HepG2 (cell line): Measurements from ENCODE around the gene PSMB1. TPM values are rescaled to one million over a fixed set of nuclear protein-coding genes. Genes with fewer than 3 reads are reported as not detected.
A peak's percentile ranks its signal among the peaks of the same experiment; 100 is the strongest.

Source experiments
- ATF5 ChIP-seq: sonication (generic); formaldehyde crosslinking; IDR thresholded peaks from 2 replicates; pipeline ENCODE4 v1.4.0; 2020; ENCODE audit warnings: mild to moderate bottlenecking, low read depth, missing genetic modification reagents
- CREB1 ChIP-seq, 2 experiments: fragments of 450-650 bp in 1 of 2; IDR thresholded peaks; 2 replicates each; pipeline ENCODE4 v1.6.1; 2016 to 2017; ENCODE audit warnings: control low read depth in 1 of 2, mild to moderate bottlenecking in 1 of 2, missing compliant biosample characterization in 1 of 2, missing genetic modification characterization in 1 of 2
- FOXM1 ChIP-seq: sonication (generic); formaldehyde crosslinking; IDR thresholded peaks from 2 replicates; pipeline ENCODE4 v1.5.0; 2020; ENCODE audit warnings: missing genetic modification reagents
- HIVEP1 ChIP-seq: sonication (generic); formaldehyde crosslinking; IDR thresholded peaks from 2 replicates; pipeline ENCODE4 v1.4.0; 2020; ENCODE audit warnings: mild to moderate bottlenecking, missing genetic modification reagents
- JDP2 ChIP-seq: sonication (generic); formaldehyde crosslinking; IDR thresholded peaks from 2 replicates; pipeline ENCODE4 v1.8.1; 2022; ENCODE audit warnings: missing genetic modification reagents, borderline replicate concordance
- JUND ChIP-seq: sonication (generic); formaldehyde crosslinking; IDR thresholded peaks from 2 replicates; pipeline ENCODE4 v1.8.0; 2022; ENCODE audit warnings: mild to moderate bottlenecking, missing genetic modification reagents
- KDM5B ChIP-seq: sonication (generic); formaldehyde crosslinking; IDR thresholded peaks from 2 replicates; pipeline ENCODE4 v1.4.0; 2020; ENCODE audit warnings: missing genetic modification reagents, mild to moderate bottlenecking, borderline replicate concordance
- MATR3 ChIP-seq: sonication (generic); formaldehyde crosslinking; IDR thresholded peaks from 2 replicates; pipeline ENCODE4 v1.4.0; 2020; ENCODE audit warnings: missing genetic modification reagents
- NFE2 ChIP-seq: sonication (generic); formaldehyde crosslinking; IDR thresholded peaks from 2 replicates; pipeline ENCODE4 v1.4.0; 2020; ENCODE audit warnings: missing genetic modification reagents
- NR3C1 ChIP-seq: sonication (generic); formaldehyde crosslinking; IDR thresholded peaks from 2 replicates; pipeline ENCODE4 v1.4.0; 2020; ENCODE audit warnings: missing genetic modification reagents
- TBX2 ChIP-seq: sonication (generic); formaldehyde crosslinking; IDR thresholded peaks from 2 replicates; pipeline ENCODE4 v1.5.0; 2020; ENCODE audit warnings: missing genetic modification reagents, mild to moderate bottlenecking, borderline replicate concordance
- U2AF2 ChIP-seq: fragments of 200-400 bp; formaldehyde crosslinking; IDR thresholded peaks from 2 replicates; pipeline ENCODE4 v1.6.1; 2017; ENCODE audit warnings: low read depth, mild to moderate bottlenecking, low read length
- ZBTB20 ChIP-seq: sonication (generic); formaldehyde crosslinking; IDR thresholded peaks from 2 replicates; pipeline ENCODE4 v1.8.1; 2023; ENCODE audit warnings: missing genetic modification reagents, low read depth, mild to moderate bottlenecking, borderline replicate concordance
- ZFP82 ChIP-seq: sonication (generic); formaldehyde crosslinking; IDR thresholded peaks from 2 replicates; pipeline ENCODE4 v1.5.1; 2020; ENCODE audit warnings: mild to moderate bottlenecking, missing genetic modification reagents, borderline replicate concordance
- ZFP91 ChIP-seq: sonication (generic); formaldehyde crosslinking; IDR thresholded peaks from 2 replicates; pipeline ENCODE4 v1.9.0; 2022; ENCODE audit warnings: missing genetic modification reagents, mild to moderate bottlenecking, borderline replicate concordance
- ZNF256 ChIP-seq: sonication (generic); formaldehyde crosslinking; conservative IDR thresholded peaks from 2 replicates; pipeline ENCODE4 v1.4.0; 2020; ENCODE audit warnings: missing genetic modification reagents
- ZNF562 ChIP-seq: sonication (generic); formaldehyde crosslinking; IDR thresholded peaks from 2 replicates; pipeline ENCODE4 v1.8.0; 2022; ENCODE audit warnings: missing genetic modification reagents, borderline replicate concordance
- polyA plus RNA-seq, 8 experiments: library from polyadenylated mRNA; depleted of rRNA in 3 of 8; stranded (reverse) in 7 of 8; unstranded in 1 of 8; fragments of >200 nt; fragmentation: Illumina TruSeq in 4 of 8; extraction: Trizol in 4 of 8; gene quantifications; 2 replicates each; pipeline versions ENCODE4 v1.2.1 to v1.2.3, GENCODE V29; 2011 to 2016; ENCODE audit warnings: low read depth in 4 of 8, missing spikeins in 1 of 8, mixed read lengths in 1 of 8; ENCODE audit not compliant: insufficient read depth in 1 of 8
- total RNA-seq, 5 experiments: library from RNA; depleted of rRNA; stranded (reverse); fragments of >200 nt; fragmentation: Illumina TruSeq; extraction: Trizol; gene quantifications; 2 replicates each; pipeline ENCODE4 v1.2.3, GENCODE V29; 2016; ENCODE audit warnings: low read depth in 1 of 5
- TF ChIP-seq, protein P1 (sequence below): sonication (generic); formaldehyde crosslinking; IDR thresholded peaks from 2 replicates; pipeline ENCODE4 v1.8.0; 2022; ENCODE audit warnings: missing genetic modification reagents, mild to moderate bottlenecking, inconsistent platforms, borderline replicate concordance
- TF ChIP-seq, protein P2 (sequence below): sonication (generic); formaldehyde crosslinking; IDR thresholded peaks from 2 replicates; pipeline ENCODE4 v1.4.0; 2020; ENCODE audit warnings: missing genetic modification reagents
- TF ChIP-seq, protein P3 (sequence below): sonication (generic); formaldehyde crosslinking; IDR thresholded peaks from 2 replicates; pipeline ENCODE4 v1.5.1; 2020; ENCODE audit warnings: missing genetic modification reagents, mild to moderate bottlenecking, borderline replicate concordance

Gene PSMB1
- total and polyA plus RNA-seq, 2 of the 13 experiments (the other 11 are each of a cell fraction or from before 2014, with no cell fraction given), result 528 to 592 TPM

DNA sequence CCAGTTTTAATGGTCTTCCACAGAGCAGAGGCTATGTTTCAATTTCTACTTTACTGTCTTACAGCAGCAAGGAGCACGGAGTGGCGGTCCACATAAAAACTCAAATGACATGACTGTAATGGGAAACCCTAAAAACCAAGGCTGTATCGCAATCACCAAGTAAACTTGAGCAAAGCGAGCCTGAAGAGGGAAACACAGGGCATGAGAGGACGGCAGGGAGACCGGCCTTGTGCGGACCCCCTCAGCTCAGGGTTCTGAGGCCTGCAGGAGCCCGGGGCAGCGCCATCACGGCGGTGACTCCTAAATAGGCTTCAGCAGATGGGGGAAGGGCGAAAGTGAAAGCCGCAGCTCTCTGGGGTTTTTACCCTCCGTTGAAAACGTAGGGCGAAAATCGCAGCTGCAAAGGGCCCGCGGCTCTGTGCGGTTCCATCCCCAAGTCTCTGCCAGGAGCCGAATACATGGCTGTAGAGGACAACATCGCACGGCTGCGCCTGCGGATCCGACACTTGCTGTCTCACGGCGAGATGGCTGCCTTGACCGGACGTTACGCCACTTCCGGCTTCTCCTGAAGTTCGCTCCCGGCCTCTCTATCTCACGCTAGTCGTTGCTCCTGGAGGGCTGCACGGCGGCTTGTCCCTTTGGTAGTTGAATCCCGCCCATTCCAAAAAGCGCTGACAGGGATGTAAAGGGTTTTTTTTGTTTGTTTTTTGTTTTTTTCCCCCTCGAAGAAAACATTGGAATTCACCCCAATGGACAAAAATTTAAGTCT, at the start of gene PSMB1 (continued):
- TF ChIP-seq ZFP91 (CRISPR knock-in tag), result peak; percentile 79; the same call in 1 of the 2 replicates
- TF ChIP-seq FOXM1 (CRISPR knock-in tag), result no peak
- peak; percentile 98 for TF ChIP-seq KDM5B
- 0 out of 2 replicates have a peak, but pooled peaks have one; percentile 17 for TF ChIP-seq ZNF256 (CRISPR knock-in tag)
- TF ChIP-seq, protein P1, sequence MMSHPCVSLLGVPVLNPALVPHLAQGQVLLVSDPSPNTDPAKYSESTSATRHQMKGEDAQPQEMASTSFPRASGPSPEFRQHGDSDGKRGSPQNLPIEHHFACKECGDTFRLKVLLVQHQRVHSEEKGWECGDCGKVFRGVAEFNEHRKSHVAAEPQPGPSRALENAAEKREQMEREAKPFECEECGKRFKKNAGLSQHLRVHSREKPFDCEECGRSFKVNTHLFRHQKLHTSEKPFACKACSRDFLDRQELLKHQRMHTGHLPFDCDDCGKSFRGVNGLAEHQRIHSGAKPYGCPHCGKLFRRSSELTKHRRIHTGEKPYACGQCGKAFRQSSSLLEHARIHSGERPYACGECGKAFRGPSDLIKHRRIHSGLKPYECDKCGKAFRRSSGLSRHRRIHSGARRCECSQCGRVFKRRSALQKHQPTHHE (CRISPR knock-in tag), result peak; percentile 72; the same call in 1 of the 2 replicates
- TF ChIP-seq ZBTB20 (CRISPR knock-in tag), result no peak
- no peak for TF ChIP-seq ZFP82 (CRISPR knock-in tag)
- peak; percentile 55; the same call in 1 of the 2 replicates for TF ChIP-seq NFE2 (CRISPR knock-in tag)
- peak; percentile 89 for TF ChIP-seq CREB1 (IDR thresholded peaks at IDR 0.05)
- TF ChIP-seq CREB1 (CRISPR knock-in tag; IDR thresholded peaks at IDR 0.05), result peak; percentile 98
- TF ChIP-seq MATR3 (CRISPR knock-in tag), result no peak
- TF ChIP-seq ZNF562, result no peak
- TF ChIP-seq JUND (CRISPR knock-in tag), result 0 out of 2 replicates have a peak, but pooled peaks have one; percentile 22
- 0 out of 2 replicates have a peak, but pooled peaks have one; percentile 27 for TF ChIP-seq ATF5 (CRISPR knock-in tag)
- TF ChIP-seq TBX2, result no peak; the same call in 1 of the 2 replicates
- TF ChIP-seq NR3C1 (CRISPR knock-in tag), result no peak
- TF ChIP-seq, protein P2, sequence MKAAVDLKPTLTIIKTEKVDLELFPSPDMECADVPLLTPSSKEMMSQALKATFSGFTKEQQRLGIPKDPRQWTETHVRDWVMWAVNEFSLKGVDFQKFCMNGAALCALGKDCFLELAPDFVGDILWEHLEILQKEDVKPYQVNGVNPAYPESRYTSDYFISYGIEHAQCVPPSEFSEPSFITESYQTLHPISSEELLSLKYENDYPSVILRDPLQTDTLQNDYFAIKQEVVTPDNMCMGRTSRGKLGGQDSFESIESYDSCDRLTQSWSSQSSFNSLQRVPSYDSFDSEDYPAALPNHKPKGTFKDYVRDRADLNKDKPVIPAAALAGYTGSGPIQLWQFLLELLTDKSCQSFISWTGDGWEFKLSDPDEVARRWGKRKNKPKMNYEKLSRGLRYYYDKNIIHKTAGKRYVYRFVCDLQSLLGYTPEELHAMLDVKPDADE (CRISPR knock-in tag), result peak; percentile 77
- TF ChIP-seq U2AF2, result 0 out of 2 replicates have a peak, but pooled peaks have one; percentile 69
- no peak for TF ChIP-seq JDP2 (CRISPR knock-in tag)
- TF ChIP-seq, protein P3, sequence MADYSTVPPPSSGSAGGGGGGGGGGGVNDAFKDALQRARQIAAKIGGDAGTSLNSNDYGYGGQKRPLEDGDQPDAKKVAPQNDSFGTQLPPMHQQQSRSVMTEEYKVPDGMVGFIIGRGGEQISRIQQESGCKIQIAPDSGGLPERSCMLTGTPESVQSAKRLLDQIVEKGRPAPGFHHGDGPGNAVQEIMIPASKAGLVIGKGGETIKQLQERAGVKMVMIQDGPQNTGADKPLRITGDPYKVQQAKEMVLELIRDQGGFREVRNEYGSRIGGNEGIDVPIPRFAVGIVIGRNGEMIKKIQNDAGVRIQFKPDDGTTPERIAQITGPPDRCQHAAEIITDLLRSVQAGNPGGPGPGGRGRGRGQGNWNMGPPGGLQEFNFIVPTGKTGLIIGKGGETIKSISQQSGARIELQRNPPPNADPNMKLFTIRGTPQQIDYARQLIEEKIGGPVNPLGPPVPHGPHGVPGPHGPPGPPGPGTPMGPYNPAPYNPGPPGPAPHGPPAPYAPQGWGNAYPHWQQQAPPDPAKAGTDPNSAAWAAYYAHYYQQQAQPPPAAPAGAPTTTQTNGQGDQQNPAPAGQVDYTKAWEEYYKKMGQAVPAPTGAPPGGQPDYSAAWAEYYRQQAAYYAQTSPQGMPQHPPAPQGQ (CRISPR knock-in tag), result peak; percentile 88; the same call in 1 of the 2 replicates
- TF ChIP-seq HIVEP1 (CRISPR knock-in tag), result peak; percentile 59; the same call in 1 of the 2 replicates
